ENCODE results near the gene ILRUN. TPM values are rescaled to one million over a fixed set of nuclear protein-coding genes. Genes with fewer than 3 reads are reported as not detected.
"Not testable (repeated sequence)": the region's sequence is repeated elsewhere in the genome, so short reads cannot be mapped to it uniquely, and the experiment has no call there.

The ILRUN gene
- 10 to 100 TPM; 45.1 to 87.6 (median 51.1) TPM for total RNA-seq
- long read RNA-seq, donor 1, full-length matches to known transcripts = 20 of 54 reads
- long read RNA-seq, donor 1, partial matches to known transcripts = 10 of 54 reads
- long read RNA-seq, donor 1, other reads (novel, unspliced or antisense) = 24 of 54 reads
- long read RNA-seq, donor 2, partial matches to known transcripts = 0 of 5 reads
- long read RNA-seq, donor 2, other reads (novel, unspliced or antisense) = 5 of 5 reads

GRCh38 chr6:34696739-34697543 lies at the start of gene ILRUN:
ILRUN (minus strand) TSS chr6:34696767; CDS start chr6:34696603, 164 bp downstream.
- peak within 1 kb of the TSS; percentile 81 for H3K4me3 ChIP-seq
- peak; percentile 98 to 99 (median 99) for DNase-seq
- H3K36me3 ChIP-seq (ENCODE audit: low read depth) = no peaks in the 10 kb centered on the region
- intact Hi-C loops (cut with DNase I, micrococcal nuclease) = no loop called here
- peak; percentile 99 for ATAC-seq
- peaks cover 13% of the 10 kb centered on the region for H3K4me1 ChIP-seq (ENCODE audit: low read depth)
- no peaks in the 10 kb centered on the region for H3K9me3 ChIP-seq
- TF ChIP-seq CTCF (IDR thresholded peaks at IDR 0.05) = no peak

GRCh38 chr6:34745277-34746103 lies 48.9 kb upstream of the ILRUN start:
- TF ChIP-seq CTCF (IDR thresholded peaks at IDR 0.05) = no peak
- Histone ChIP-seq H3K9me3 (no peaks in the 10 kb centered on the region), H3K36me3 (ENCODE audit: low read depth) (no peaks in the 10 kb centered on the region), H3K4me1 (ENCODE audit: low read depth) (peaks cover 3% of the 10 kb centered on the region), H3K4me3 (no peak overlapping the region)
- DNase-seq (peak in 2 of 3 donors; percentile 39 to 84), ATAC-seq (peak; percentile 86)
- intact Hi-C loops (cut with DNase I, micrococcal nuclease) = no loop called here

- not testable (repeated sequence) for DNase-seq
Measured at GRCh38 chr6:34744294-34744647, 47.7 kb upstream of the ILRUN start.

GRCh38 chr6:34743625-34744293 lies 47.2 kb upstream of the ILRUN start:
- DNase-seq (no peak), ATAC-seq (no peak)
- Histone ChIP-seq H3K4me1 (ENCODE audit: low read depth) (peaks cover 3% of the 10 kb centered on the region), H3K4me3 (no peak overlapping the region), H3K36me3 (ENCODE audit: low read depth) (no peaks in the 10 kb centered on the region), H3K9me3 (no peaks in the 10 kb centered on the region)
- TF ChIP-seq CTCF (IDR thresholded peaks at IDR 0.05) = no peak
- intact Hi-C loops (cut with DNase I, micrococcal nuclease) = no loop called here

More at GRCh38 chr6:34744294-34744647, 47.7 kb upstream of the ILRUN start:
- H3K36me3 ChIP-seq (ENCODE audit: low read depth); H3K4me1 ChIP-seq (ENCODE audit: low read depth); ATAC-seq; intact Hi-C loops (cut with DNase I, micrococcal nuclease); H3K9me3 ChIP-seq; H3K4me3 ChIP-seq: not testable (repeated sequence)

GRCh38 chr6:34742094-34742493 lies 45.5 kb upstream of the ILRUN start:
- no peak for TF ChIP-seq CTCF (IDR thresholded peaks at IDR 0.05)
- Histone ChIP-seq H3K4me3 (no peak overlapping the region), H3K4me1 (ENCODE audit: low read depth) (peaks cover 3% of the 10 kb centered on the region), H3K36me3 (ENCODE audit: low read depth) (no peaks in the 10 kb centered on the region), H3K9me3 (no peaks in the 10 kb centered on the region)
- intact Hi-C loops (cut with DNase I, micrococcal nuclease) = no loop called here
- DNase-seq (no peak), ATAC-seq (no peak)
